GM23338 (cell line): ENCODE results near the gene ANO6.
"Not testable (repeated sequence)": the region's sequence is repeated elsewhere in the genome, so short reads cannot be mapped to it uniquely, and the experiment has no call there.

ENCODE experiments used
- EZH2phosphoT487 ChIP-seq: fragments of 200-600 bp; sonication (generic); IDR thresholded peaks from one replicate; pipeline ENCODE4 v1.8.1; 2018; ENCODE audit warnings: antibody characterized with exemption; ENCODE audit not compliant: unreplicated experiment
- TF ChIP-seq, protein P1 (sequence below): IDR thresholded peaks from one replicate; pipeline ENCODE4 v1.6.1; 2018; ENCODE audit warnings: antibody characterized with exemption; ENCODE audit not compliant: unreplicated experiment

DNA sequence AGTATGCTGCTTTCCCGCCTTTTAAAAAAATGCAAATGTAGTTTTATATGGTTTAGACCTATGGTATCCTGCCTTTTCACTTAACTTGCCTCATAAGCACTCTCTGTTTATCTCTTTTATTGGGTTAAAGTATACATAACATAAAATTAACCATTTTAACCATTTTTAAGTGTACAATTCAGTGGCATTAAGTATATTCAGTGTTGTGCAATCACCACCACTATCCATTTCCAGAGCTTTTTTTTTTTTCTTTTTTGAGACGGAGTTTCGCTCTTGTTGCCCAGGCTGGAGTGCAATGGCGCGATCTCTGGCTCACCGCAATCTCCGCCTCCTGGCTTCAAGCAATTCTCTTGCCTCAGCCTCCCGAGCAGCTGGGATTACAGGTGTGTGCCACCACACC is 46.3 kb downstream of the ANO6 start:
- not testable (repeated sequence) for TF ChIP-seq EZH2phosphoT487
- TF ChIP-seq, protein P1, sequence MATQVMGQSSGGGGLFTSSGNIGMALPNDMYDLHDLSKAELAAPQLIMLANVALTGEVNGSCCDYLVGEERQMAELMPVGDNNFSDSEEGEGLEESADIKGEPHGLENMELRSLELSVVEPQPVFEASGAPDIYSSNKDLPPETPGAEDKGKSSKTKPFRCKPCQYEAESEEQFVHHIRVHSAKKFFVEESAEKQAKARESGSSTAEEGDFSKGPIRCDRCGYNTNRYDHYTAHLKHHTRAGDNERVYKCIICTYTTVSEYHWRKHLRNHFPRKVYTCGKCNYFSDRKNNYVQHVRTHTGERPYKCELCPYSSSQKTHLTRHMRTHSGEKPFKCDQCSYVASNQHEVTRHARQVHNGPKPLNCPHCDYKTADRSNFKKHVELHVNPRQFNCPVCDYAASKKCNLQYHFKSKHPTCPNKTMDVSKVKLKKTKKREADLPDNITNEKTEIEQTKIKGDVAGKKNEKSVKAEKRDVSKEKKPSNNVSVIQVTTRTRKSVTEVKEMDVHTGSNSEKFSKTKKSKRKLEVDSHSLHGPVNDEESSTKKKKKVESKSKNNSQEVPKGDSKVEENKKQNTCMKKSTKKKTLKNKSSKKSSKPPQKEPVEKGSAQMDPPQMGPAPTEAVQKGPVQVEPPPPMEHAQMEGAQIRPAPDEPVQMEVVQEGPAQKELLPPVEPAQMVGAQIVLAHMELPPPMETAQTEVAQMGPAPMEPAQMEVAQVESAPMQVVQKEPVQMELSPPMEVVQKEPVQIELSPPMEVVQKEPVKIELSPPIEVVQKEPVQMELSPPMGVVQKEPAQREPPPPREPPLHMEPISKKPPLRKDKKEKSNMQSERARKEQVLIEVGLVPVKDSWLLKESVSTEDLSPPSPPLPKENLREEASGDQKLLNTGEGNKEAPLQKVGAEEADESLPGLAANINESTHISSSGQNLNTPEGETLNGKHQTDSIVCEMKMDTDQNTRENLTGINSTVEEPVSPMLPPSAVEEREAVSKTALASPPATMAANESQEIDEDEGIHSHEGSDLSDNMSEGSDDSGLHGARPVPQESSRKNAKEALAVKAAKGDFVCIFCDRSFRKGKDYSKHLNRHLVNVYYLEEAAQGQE, result not testable (repeated sequence)
